ENCODE data around the gene SLC22A17. TPM values are rescaled to one million over a fixed set of nuclear protein-coding genes. Genes with fewer than 3 reads are reported as not detected.
"Not testable (repeated sequence)": the region's sequence is repeated elsewhere in the genome, so short reads cannot be mapped to it uniquely, and the experiment has no call there.

Gene SLC22A17
- total RNA-seq (30.5 TPM), polyA plus RNA-seq (40.8 TPM)

- WGBS: under 1% methylated on average over 42 of the region's 42 CpGs
- no peaks in the 10 kb centered on the region for H3K36me3 ChIP-seq (ENCODE audit: insufficient read depth)
- DNase-seq (ENCODE audit: extremely low spot score): peak; percentile 90
- H3K4me1 ChIP-seq (ENCODE audit: insufficient read depth): peaks cover 2% of the 10 kb centered on the region
- peak within 1 kb of the TSS; percentile 65 for H3K4me3 ChIP-seq (ENCODE audit: low read depth, low read length)
- H3K27ac ChIP-seq (ENCODE audit: low read depth): no peak within 1 kb of the TSS
Observed at GRCh38 chr14:23352506-23353432, at the start of gene SLC22A17. SLC22A17 (minus strand) TSS chr14:23352887.

GRCh38 chr14:23401291-23401690 is 48.6 kb upstream of the SLC22A17 start:
- Histone ChIP-seq H3K4me3 (ENCODE audit: low read depth, low read length) (no peak overlapping the region), H3K36me3 (ENCODE audit: insufficient read depth) (no peaks in the 10 kb centered on the region), H3K27ac (ENCODE audit: low read depth) (no peak overlapping the region), H3K4me1 (ENCODE audit: insufficient read depth) (no peaks in the 10 kb centered on the region)
- no peak for DNase-seq (ENCODE audit: extremely low spot score)
- WGBS: 80% methylated on average over 4 of the region's 4 CpGs

GRCh38 chr14:23400496-23401149 is 47.9 kb upstream of the SLC22A17 start:
- 90% methylated on average over 16 of the region's 16 CpGs for WGBS
- H3K4me1 ChIP-seq (ENCODE audit: insufficient read depth); H3K27ac ChIP-seq (ENCODE audit: low read depth); H3K4me3 ChIP-seq (ENCODE audit: low read depth, low read length); DNase-seq (ENCODE audit: extremely low spot score); H3K36me3 ChIP-seq (ENCODE audit: insufficient read depth): not testable (repeated sequence)

- 69% methylated on average over 6 of the region's 6 CpGs for WGBS
- H3K36me3 ChIP-seq (ENCODE audit: insufficient read depth): no peaks in the 10 kb centered on the region
- H3K4me1 ChIP-seq (ENCODE audit: insufficient read depth): no peaks in the 10 kb centered on the region
Observed at GRCh38 chr14:23399591-23399990, 46.9 kb upstream of the SLC22A17 start.

GRCh38 chr14:23399136-23399535 is 46.4 kb upstream of the SLC22A17 start:
- WGBS: 91% methylated on average over 3 of the region's 3 CpGs
- H3K4me1 ChIP-seq (ENCODE audit: insufficient read depth): no peaks in the 10 kb centered on the region
- no peaks in the 10 kb centered on the region for H3K36me3 ChIP-seq (ENCODE audit: insufficient read depth)
- H3K4me3 ChIP-seq (ENCODE audit: low read depth, low read length): no peak overlapping the region
- H3K27ac ChIP-seq (ENCODE audit: low read depth): no peak overlapping the region
- no peak for DNase-seq (ENCODE audit: extremely low spot score)

More at GRCh38 chr14:23399591-23399990, 46.9 kb upstream of the SLC22A17 start:
- Histone ChIP-seq H3K27ac (ENCODE audit: low read depth) (no peak overlapping the region), H3K4me3 (ENCODE audit: low read depth, low read length) (no peak overlapping the region)
- no peak for DNase-seq (ENCODE audit: extremely low spot score)

- Histone ChIP-seq H3K4me1 (ENCODE audit: insufficient read depth) (no peaks in the 10 kb centered on the region), H3K4me3 (ENCODE audit: low read depth, low read length) (no peak overlapping the region), H3K36me3 (ENCODE audit: insufficient read depth) (no peaks in the 10 kb centered on the region), H3K27ac (ENCODE audit: low read depth) (no peak overlapping the region)
- DNase-seq (ENCODE audit: extremely low spot score): no peak
- 91% methylated on average over 4 of the region's 4 CpGs for WGBS
Observed at GRCh38 chr14:23398348-23398747, 45.7 kb upstream of the SLC22A17 start.

GRCh38 chr14:23396781-23397407 is 44.2 kb upstream of the SLC22A17 start:
- WGBS: 93% methylated on average over 10 of the region's 10 CpGs

GRCh38 chr14:23396126-23396525 is 43.4 kb upstream of the SLC22A17 start:
- Histone ChIP-seq H3K4me1 (ENCODE audit: insufficient read depth) (no peaks in the 10 kb centered on the region), H3K27ac (ENCODE audit: low read depth) (no peak overlapping the region), H3K36me3 (ENCODE audit: insufficient read depth) (no peaks in the 10 kb centered on the region), H3K4me3 (ENCODE audit: low read depth, low read length) (no peak overlapping the region)
- 92% methylated on average over 10 of the region's 10 CpGs for WGBS
- DNase-seq (ENCODE audit: extremely low spot score): no peak

More at GRCh38 chr14:23396781-23397407, 44.2 kb upstream of the SLC22A17 start:
- Histone ChIP-seq H3K4me3 (ENCODE audit: low read depth, low read length) (no peak overlapping the region), H3K36me3 (ENCODE audit: insufficient read depth) (no peaks in the 10 kb centered on the region), H3K27ac (ENCODE audit: low read depth) (no peak overlapping the region), H3K4me1 (ENCODE audit: insufficient read depth) (no peaks in the 10 kb centered on the region)
- DNase-seq (ENCODE audit: extremely low spot score): no peak

GRCh38 chr14:23392613-23393012 is 39.9 kb upstream of the SLC22A17 start:
- Histone ChIP-seq H3K4me3 (ENCODE audit: low read depth, low read length) (no peak overlapping the region), H3K36me3 (ENCODE audit: insufficient read depth) (no peaks in the 10 kb centered on the region), H3K27ac (ENCODE audit: low read depth) (no peak overlapping the region), H3K4me1 (ENCODE audit: insufficient read depth) (no peaks in the 10 kb centered on the region)
- no peak for DNase-seq (ENCODE audit: extremely low spot score)
- WGBS: 79% methylated on average over 7 of the region's 7 CpGs

- 90% methylated on average over 4 of the region's 19 CpGs for WGBS
- H3K27ac ChIP-seq (ENCODE audit: low read depth); H3K36me3 ChIP-seq (ENCODE audit: insufficient read depth): not testable (repeated sequence)
Observed at GRCh38 chr14:23389871-23390270, 37.2 kb upstream of the SLC22A17 start.

GRCh38 chr14:23389396-23389795 is 36.7 kb upstream of the SLC22A17 start:
- 77% methylated on average over 12 of the region's 12 CpGs for whole genome bisulfite sequencing
- Histone ChIP-seq H3K4me1 (ENCODE audit: insufficient read depth) (no peaks in the 10 kb centered on the region), H3K4me3 (ENCODE audit: low read depth, low read length) (no peak overlapping the region), H3K36me3 (ENCODE audit: insufficient read depth) (no peaks in the 10 kb centered on the region), H3K27ac (ENCODE audit: low read depth) (no peak overlapping the region)
- DNase-seq (ENCODE audit: extremely low spot score): no peak

More at GRCh38 chr14:23389871-23390270, 37.2 kb upstream of the SLC22A17 start:
- not testable (repeated sequence) for H3K4me3 ChIP-seq (ENCODE audit: low read depth, low read length); DNase-seq (ENCODE audit: extremely low spot score); H3K4me1 ChIP-seq (ENCODE audit: insufficient read depth)

- Histone ChIP-seq H3K4me3 (ENCODE audit: low read depth, low read length) (no peak overlapping the region), H3K36me3 (ENCODE audit: insufficient read depth) (no peaks in the 10 kb centered on the region), H3K4me1 (ENCODE audit: insufficient read depth) (no peaks in the 10 kb centered on the region), H3K27ac (ENCODE audit: low read depth) (no peak overlapping the region)
- DNase-seq (ENCODE audit: extremely low spot score): no peak
- WGBS: 92% methylated on average over 8 of the region's 8 CpGs
Observed at GRCh38 chr14:23388996-23389395, 36.3 kb upstream of the SLC22A17 start.

- Histone ChIP-seq H3K36me3 (ENCODE audit: insufficient read depth) (no peaks in the 10 kb centered on the region), H3K27ac (ENCODE audit: low read depth) (no peak overlapping the region), H3K4me1 (ENCODE audit: insufficient read depth) (no peaks in the 10 kb centered on the region), H3K4me3 (ENCODE audit: low read depth, low read length) (no peak overlapping the region)
- no peak for DNase-seq (ENCODE audit: extremely low spot score)
- WGBS: 80% methylated on average over 26 of the region's 26 CpGs
Observed at GRCh38 chr14:23387916-23388882, 35.5 kb upstream of the SLC22A17 start.
